GM12875 (cell line): Measurements from ENCODE around the gene COL26A1.

Source experiments
- H3K4me3 ChIP-seq: one replicate; pipeline ENCODE4 v1.5.1; 2011; ENCODE audit warnings: low read depth, low read length, control low read depth
- CTCF ChIP-seq: IDR thresholded peaks from 2 replicates; pipeline ENCODE4 v1.5.1; 2011; ENCODE audit warnings: low read depth, mild to moderate bottlenecking, control low read depth, inconsistent platforms, low read length, moderate library complexity, borderline replicate concordance; ENCODE audit not compliant: insufficient read depth

The COL26A1 gene

GRCh38 chr7:101553771-101554445 lies 191.2 kb downstream of the COL26A1 start:
- no peak overlapping the region for H3K4me3 ChIP-seq
- TF ChIP-seq CTCF: no peak

GRCh38 chr7:101554584-101555268 lies 192.1 kb downstream of the COL26A1 start:
- no peak overlapping the region for H3K4me3 ChIP-seq
- TF ChIP-seq CTCF: no peak

- TF ChIP-seq CTCF: no peak
- H3K4me3 ChIP-seq: no peak overlapping the region
These were observed 192.7 kb downstream of the COL26A1 start for GRCh38 chr7:101555269-101555920.

- TF ChIP-seq CTCF: no peak
- H3K4me3 ChIP-seq: no peak overlapping the region
These were observed 193.2 kb downstream of the COL26A1 start for GRCh38 chr7:101555921-101556275.

GRCh38 chr7:101556453-101556968 lies 193.8 kb downstream of the COL26A1 start:
- no peak overlapping the region for H3K4me3 ChIP-seq
- no peak for TF ChIP-seq CTCF

GRCh38 chr7:101557421-101557820 lies 194.7 kb downstream of the COL26A1 start:
- H3K4me3 ChIP-seq: no peak overlapping the region
- TF ChIP-seq CTCF: no peak
